ENCODE measurements around the gene ADGRG7.
"Not testable (repeated sequence)": the region's sequence is repeated elsewhere in the genome, so short reads cannot be mapped to it uniquely, and the experiment has no call there.

Gene ADGRG7

GRCh38 chr3:100578646-100579045 lies 30.8 kb upstream of the ADGRG7 start:
- no peaks in the 10 kb centered on the region for H3K27me3 ChIP-seq (ENCODE audit: insufficient read depth, low read length)

DNA sequence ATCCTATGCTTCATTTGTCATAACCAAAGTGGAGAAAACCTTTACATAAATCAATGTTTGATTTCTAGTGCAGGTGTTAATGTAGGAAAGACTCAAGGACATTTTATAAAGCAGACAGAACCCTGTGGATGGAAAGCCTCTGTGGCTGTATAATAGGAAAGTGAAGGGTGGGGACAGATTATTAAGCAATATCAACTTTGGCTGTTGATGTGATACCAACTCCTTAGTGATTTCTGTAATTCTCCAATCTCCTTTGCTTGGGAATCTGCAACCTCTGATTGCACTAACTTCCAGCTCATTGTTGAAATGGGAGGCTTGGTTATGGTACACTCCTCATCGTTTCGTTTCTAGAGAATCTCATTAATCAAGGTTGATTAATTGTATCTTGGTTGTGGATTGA lies 29.3 kb upstream of the ADGRG7 start:
- no peak overlapping the region for H3K4me3 ChIP-seq (ENCODE audit: low read length)
- no peak overlapping the region for H3K27ac ChIP-seq (ENCODE audit: low read length)
- H3K4me1 ChIP-seq (ENCODE audit: insufficient read depth, low read length) = peaks cover 6% of the 10 kb centered on the region; the same call in 1 of the 2 replicates
- H3K36me3 ChIP-seq (ENCODE audit: insufficient read depth, low read depth, low read length) = no peaks in the 10 kb centered on the region
- H3K9ac ChIP-seq (ENCODE audit: low read depth, low read length) = no peak overlapping the region
- H3K27me3 ChIP-seq (ENCODE audit: insufficient read depth, low read length) = no peaks in the 10 kb centered on the region
- no peaks in the 10 kb centered on the region for H3K9me3 ChIP-seq (ENCODE audit: insufficient read depth, low read depth, low read length)

More at GRCh38 chr3:100578646-100579045, 30.8 kb upstream of the ADGRG7 start:
- H3K9ac ChIP-seq (ENCODE audit: low read depth, low read length) = no peak overlapping the region
- H3K4me1 ChIP-seq (ENCODE audit: insufficient read depth, low read length) = peaks cover 6% of the 10 kb centered on the region; the same call in 1 of the 2 replicates
- H3K36me3 ChIP-seq (ENCODE audit: insufficient read depth, low read depth, low read length) = no peaks in the 10 kb centered on the region
- H3K9me3 ChIP-seq (ENCODE audit: insufficient read depth, low read depth, low read length) = no peaks in the 10 kb centered on the region
- H3K4me3 ChIP-seq (ENCODE audit: low read length) = no peak overlapping the region
- no peak overlapping the region for H3K27ac ChIP-seq (ENCODE audit: low read length)

- no peaks in the 10 kb centered on the region for H3K36me3 ChIP-seq (ENCODE audit: insufficient read depth, low read depth, low read length)
Observed at GRCh38 chr3:100581650-100582049, 27.8 kb upstream of the ADGRG7 start.

DNA sequence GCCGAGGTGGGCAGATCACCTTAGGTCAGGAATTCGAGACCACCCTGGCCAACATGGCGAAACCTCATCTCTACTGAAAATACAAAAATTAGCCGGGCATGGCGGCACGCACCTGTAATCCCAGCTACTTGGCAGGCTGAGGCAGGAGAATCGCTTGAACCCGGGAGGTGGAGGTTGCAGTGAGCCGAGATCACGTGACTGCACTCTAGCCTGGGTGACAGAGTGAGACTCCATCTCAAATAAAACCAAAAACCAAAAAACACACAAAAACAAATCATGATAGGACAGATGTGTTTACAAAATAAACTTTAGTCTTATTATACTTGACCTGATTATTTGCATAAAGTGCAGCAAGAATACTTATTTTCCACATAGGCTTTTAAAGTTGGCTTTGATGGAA lies 27.2 kb upstream of the ADGRG7 start:
- H3K4me1 ChIP-seq (ENCODE audit: insufficient read depth, low read length); H3K4me3 ChIP-seq (ENCODE audit: low read length); H3K9me3 ChIP-seq (ENCODE audit: insufficient read depth, low read depth, low read length); H3K27ac ChIP-seq (ENCODE audit: low read length); H3K36me3 ChIP-seq (ENCODE audit: insufficient read depth, low read depth, low read length); H3K27me3 ChIP-seq (ENCODE audit: insufficient read depth, low read length); H3K9ac ChIP-seq (ENCODE audit: low read depth, low read length): not testable (repeated sequence)

More at GRCh38 chr3:100581650-100582049, 27.8 kb upstream of the ADGRG7 start:
- no peaks in the 10 kb centered on the region for H3K27me3 ChIP-seq (ENCODE audit: insufficient read depth, low read length)
- H3K9me3 ChIP-seq (ENCODE audit: insufficient read depth, low read depth, low read length) = peaks cover 2% of the 10 kb centered on the region; the same call in 1 of the 2 replicates
- H3K4me3 ChIP-seq (ENCODE audit: low read length) = no peak overlapping the region
- H3K4me1 ChIP-seq (ENCODE audit: insufficient read depth, low read length) = peaks cover 6% of the 10 kb centered on the region; the same call in 1 of the 2 replicates
- H3K27ac ChIP-seq (ENCODE audit: low read length) = no peak overlapping the region
- H3K9ac ChIP-seq (ENCODE audit: low read depth, low read length) = no peak overlapping the region

DNA sequence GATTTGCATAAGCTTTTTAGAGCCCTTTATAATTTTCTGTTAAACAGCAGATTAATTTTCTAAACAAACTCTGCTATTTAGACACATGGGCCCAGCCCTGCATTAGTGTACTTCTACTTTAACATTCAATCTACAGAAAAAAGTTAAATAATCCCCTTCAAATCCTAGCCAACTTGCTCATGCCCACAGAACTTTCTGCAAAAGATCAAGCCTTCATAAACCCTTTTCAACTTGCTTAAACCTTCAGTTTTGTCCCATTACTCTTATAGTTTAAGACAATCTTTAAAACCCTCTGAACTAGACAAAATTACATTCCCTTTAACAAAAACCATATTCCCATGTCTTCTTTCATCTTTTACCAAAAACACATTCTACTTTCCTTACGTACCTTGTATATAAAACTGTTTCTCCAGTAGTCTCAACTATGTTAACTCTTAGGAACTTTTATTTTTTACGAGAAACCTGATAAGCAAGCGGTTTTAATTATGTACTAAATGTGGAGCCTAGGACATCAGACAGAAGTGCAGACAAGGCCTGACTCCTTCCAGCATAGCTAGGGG lies 25.2 kb upstream of the ADGRG7 start:
- Histone ChIP-seq H3K27ac (ENCODE audit: low read length) (no peak overlapping the region), H3K4me3 (ENCODE audit: low read length) (no peak overlapping the region), H3K36me3 (ENCODE audit: insufficient read depth, low read depth, low read length) (no peaks in the 10 kb centered on the region), H3K9ac (ENCODE audit: low read depth, low read length) (no peak overlapping the region), H3K27me3 (ENCODE audit: insufficient read depth, low read length) (no peaks in the 10 kb centered on the region), H3K9me3 (ENCODE audit: insufficient read depth, low read depth, low read length) (peaks cover 6% of the 10 kb centered on the region; the same call in 1 of the 2 replicates), H3K4me1 (ENCODE audit: insufficient read depth, low read length) (no peaks in the 10 kb centered on the region)

- Histone ChIP-seq H3K27me3 (ENCODE audit: insufficient read depth, low read length) (no peaks in the 10 kb centered on the region), H3K27ac (ENCODE audit: low read length) (no peak overlapping the region), H3K4me3 (ENCODE audit: low read length) (no peak overlapping the region), H3K9ac (ENCODE audit: low read depth, low read length) (no peak overlapping the region), H3K36me3 (ENCODE audit: insufficient read depth, low read depth, low read length) (no peaks in the 10 kb centered on the region), H3K4me1 (ENCODE audit: insufficient read depth, low read length) (0 out of 2 replicates have a peak, but pooled peaks cover 3% of the 10 kb centered on the region), H3K9me3 (ENCODE audit: insufficient read depth, low read depth, low read length) (peaks cover 6% of the 10 kb centered on the region; the same call in 1 of the 2 replicates)
Observed at GRCh38 chr3:100586832-100587231, 22.6 kb upstream of the ADGRG7 start.

GRCh38 chr3:100588251-100588650 lies 21.1 kb upstream of the ADGRG7 start:
- Histone ChIP-seq H3K4me1 (ENCODE audit: insufficient read depth, low read length) (0 out of 2 replicates have a peak, but pooled peaks cover 3% of the 10 kb centered on the region), H3K27ac (ENCODE audit: low read length) (no peak overlapping the region), H3K27me3 (ENCODE audit: insufficient read depth, low read length) (no peaks in the 10 kb centered on the region), H3K4me3 (ENCODE audit: low read length) (no peak overlapping the region), H3K9me3 (ENCODE audit: insufficient read depth, low read depth, low read length) (peaks cover 6% of the 10 kb centered on the region; the same call in 1 of the 2 replicates), H3K36me3 (ENCODE audit: insufficient read depth, low read depth, low read length) (no peaks in the 10 kb centered on the region), H3K9ac (ENCODE audit: low read depth, low read length) (no peak overlapping the region)

GRCh38 chr3:100590114-100590839 lies 19.1 kb upstream of the ADGRG7 start:
- Histone ChIP-seq H3K36me3 (ENCODE audit: insufficient read depth, low read depth, low read length) (no peaks in the 10 kb centered on the region), H3K4me3 (ENCODE audit: low read length) (peak overlapping the region; percentile 28; the same call in 1 of the 2 replicates), H3K27ac (ENCODE audit: low read length) (no peak overlapping the region), H3K9me3 (ENCODE audit: insufficient read depth, low read depth, low read length) (peaks cover 6% of the 10 kb centered on the region; the same call in 1 of the 2 replicates), H3K9ac (ENCODE audit: low read depth, low read length) (no peak overlapping the region), H3K4me1 (ENCODE audit: insufficient read depth, low read length) (0 out of 2 replicates have a peak, but pooled peaks cover 3% of the 10 kb centered on the region), H3K27me3 (ENCODE audit: insufficient read depth, low read length) (no peaks in the 10 kb centered on the region)

- Histone ChIP-seq H3K27ac (ENCODE audit: low read length) (no peak overlapping the region), H3K9me3 (ENCODE audit: insufficient read depth, low read depth, low read length) (peaks cover 6% of the 10 kb centered on the region; the same call in 1 of the 2 replicates), H3K9ac (ENCODE audit: low read depth, low read length) (no peak overlapping the region)
Observed at GRCh38 chr3:100590840-100591147, 18.6 kb upstream of the ADGRG7 start.

DNA sequence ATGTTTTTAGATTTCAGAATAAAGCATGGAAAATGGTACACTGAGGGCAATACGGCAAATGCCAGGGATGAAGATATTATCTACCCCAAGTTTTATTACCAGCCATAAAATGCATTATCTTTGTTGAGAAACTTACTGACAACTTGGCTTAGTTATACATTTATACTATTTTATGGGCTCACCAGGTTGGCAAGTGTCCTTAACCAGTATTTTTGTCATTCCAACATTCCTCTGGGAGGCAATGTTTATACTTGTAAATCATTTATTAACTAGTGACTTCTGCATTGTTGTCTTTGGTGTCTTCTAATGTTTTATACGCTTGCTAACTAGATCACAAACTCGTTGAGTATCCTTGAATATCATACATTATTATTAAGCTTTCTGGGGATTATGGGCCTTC lies 18.0 kb upstream of the ADGRG7 start:
- no peak overlapping the region for H3K4me3 ChIP-seq (ENCODE audit: low read length)
- no peak overlapping the region for H3K27ac ChIP-seq (ENCODE audit: low read length)
- H3K4me1 ChIP-seq (ENCODE audit: insufficient read depth, low read length) = 0 out of 2 replicates have a peak, but pooled peaks cover 3% of the 10 kb centered on the region
- peaks cover 6% of the 10 kb centered on the region; the same call in 1 of the 2 replicates for H3K9me3 ChIP-seq (ENCODE audit: insufficient read depth, low read depth, low read length)
- no peaks in the 10 kb centered on the region for H3K36me3 ChIP-seq (ENCODE audit: insufficient read depth, low read depth, low read length)
- no peaks in the 10 kb centered on the region for H3K27me3 ChIP-seq (ENCODE audit: insufficient read depth, low read length)
- no peak overlapping the region for H3K9ac ChIP-seq (ENCODE audit: low read depth, low read length)

More at GRCh38 chr3:100590840-100591147, 18.6 kb upstream of the ADGRG7 start:
- Histone ChIP-seq H3K4me1 (ENCODE audit: insufficient read depth, low read length) (0 out of 2 replicates have a peak, but pooled peaks cover 3% of the 10 kb centered on the region), H3K27me3 (ENCODE audit: insufficient read depth, low read length) (no peaks in the 10 kb centered on the region), H3K36me3 (ENCODE audit: insufficient read depth, low read depth, low read length) (no peaks in the 10 kb centered on the region), H3K4me3 (ENCODE audit: low read length) (no peak overlapping the region)

- H3K9ac ChIP-seq (ENCODE audit: low read depth, low read length) = no peak overlapping the region
Observed at GRCh38 chr3:100600181-100601042, 9.0 kb upstream of the ADGRG7 start.

More at GRCh38 chr3:100600181-100601042, 9.0 kb upstream of the ADGRG7 start:
- H3K4me3 ChIP-seq (ENCODE audit: low read length) = no peak overlapping the region
- H3K36me3 ChIP-seq (ENCODE audit: insufficient read depth, low read depth, low read length) = no peaks in the 10 kb centered on the region
- no peak overlapping the region for H3K27ac ChIP-seq (ENCODE audit: low read length)
- no peaks in the 10 kb centered on the region for H3K4me1 ChIP-seq (ENCODE audit: insufficient read depth, low read length)
- no peaks in the 10 kb centered on the region for H3K27me3 ChIP-seq (ENCODE audit: insufficient read depth, low read length)
- H3K9me3 ChIP-seq (ENCODE audit: insufficient read depth, low read depth, low read length) = no peaks in the 10 kb centered on the region; the same call in 1 of the 2 replicates

All from iPS-20b (cell line).